Erythroblast (primary cell): ENCODE data around the gene BRIP1.

Experiments
- GATA1 ChIP-seq: IDR thresholded peaks from 2 replicates; pipeline ENCODE4 v1.6.1; 2011; ENCODE audit warnings: low read depth, mild to moderate bottlenecking, control low read depth, low read length, moderate library complexity
- POLR2A ChIP-seq: IDR thresholded peaks from 2 replicates; pipeline ENCODE4 v1.6.1; 2011; ENCODE audit warnings: mild to moderate bottlenecking, low read length

DNA sequence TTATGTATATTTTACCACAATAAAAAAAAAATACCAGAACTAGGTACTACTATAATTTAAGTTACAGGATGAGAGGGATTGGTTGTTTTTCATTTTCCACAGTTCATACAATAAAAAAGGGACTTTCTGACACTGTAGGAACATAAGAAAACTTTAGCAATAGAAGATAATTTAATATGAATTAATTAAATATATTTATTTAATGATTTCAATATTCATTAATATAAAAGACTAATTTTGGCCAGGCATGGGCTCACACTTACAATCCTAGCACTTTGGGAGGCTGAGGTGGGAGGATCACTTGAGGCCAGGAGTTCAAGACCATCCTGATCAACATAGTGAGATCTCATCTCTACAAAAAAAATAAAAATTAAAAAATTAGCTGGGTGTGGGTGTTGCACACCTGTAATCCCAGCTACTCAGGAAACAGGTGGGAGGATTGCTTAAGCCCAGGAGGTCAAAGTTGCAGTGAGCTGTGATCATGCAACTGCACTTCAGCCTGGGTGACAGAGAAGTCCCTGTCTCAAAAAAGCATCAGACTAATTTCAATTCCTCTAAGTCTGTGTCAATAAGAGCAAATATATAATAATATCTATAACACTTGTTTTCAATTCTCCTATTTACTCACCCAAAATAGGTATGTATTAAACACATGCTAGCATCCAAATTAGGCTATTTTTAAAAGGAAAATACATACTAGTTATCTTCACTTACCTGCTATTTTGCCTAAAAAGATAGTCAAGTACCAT, 79.6 kb downstream of the BRIP1 start:
- no peak for TF ChIP-seq POLR2A
- no peak for TF ChIP-seq GATA1
